ENCODE data around the gene LZTS3.

DNA sequence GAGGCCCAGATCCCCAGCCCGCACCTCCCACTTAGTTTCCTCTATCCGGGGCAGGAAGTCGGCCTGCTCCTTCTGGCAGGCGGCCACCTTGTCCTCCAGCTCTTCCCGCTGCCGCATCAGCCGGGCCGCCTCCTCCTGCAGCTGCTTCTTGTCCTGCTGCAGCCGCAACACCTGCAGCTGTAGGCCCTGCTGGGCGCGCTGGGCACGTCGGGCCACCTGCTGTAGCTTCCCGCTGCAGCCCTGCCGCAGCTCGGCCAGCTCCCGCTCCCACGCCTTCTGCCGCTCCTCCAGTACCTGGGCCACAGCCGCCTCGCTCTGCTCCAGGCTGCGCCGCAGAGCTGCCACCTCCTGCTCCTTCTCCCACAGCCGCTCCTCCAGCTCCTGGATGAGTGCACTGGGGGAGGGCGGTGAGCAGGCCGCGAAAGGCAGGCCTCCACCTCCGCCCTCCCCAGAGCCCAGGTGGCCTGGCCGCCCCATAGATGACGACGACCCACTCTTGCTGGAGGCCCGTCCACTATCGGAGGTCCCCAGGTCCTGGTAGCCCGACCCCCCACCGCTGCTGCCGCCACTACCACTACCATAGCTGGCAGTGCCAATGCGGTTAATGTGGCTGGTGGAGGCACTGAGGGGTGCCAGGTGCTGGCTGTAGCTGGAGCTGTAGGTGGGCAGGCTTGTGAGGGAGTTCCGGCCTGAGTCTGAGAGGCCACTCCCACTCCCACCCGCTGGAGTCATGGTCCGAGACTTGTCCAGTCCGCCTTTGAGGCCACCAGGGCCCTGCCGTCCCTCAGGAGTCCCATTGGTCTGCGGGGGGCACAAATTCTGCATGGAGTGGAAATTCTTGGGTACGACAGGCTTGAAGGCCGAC lies 7.6 kb downstream of the LZTS3 start:
- TF ChIP-seq, protein P1, sequence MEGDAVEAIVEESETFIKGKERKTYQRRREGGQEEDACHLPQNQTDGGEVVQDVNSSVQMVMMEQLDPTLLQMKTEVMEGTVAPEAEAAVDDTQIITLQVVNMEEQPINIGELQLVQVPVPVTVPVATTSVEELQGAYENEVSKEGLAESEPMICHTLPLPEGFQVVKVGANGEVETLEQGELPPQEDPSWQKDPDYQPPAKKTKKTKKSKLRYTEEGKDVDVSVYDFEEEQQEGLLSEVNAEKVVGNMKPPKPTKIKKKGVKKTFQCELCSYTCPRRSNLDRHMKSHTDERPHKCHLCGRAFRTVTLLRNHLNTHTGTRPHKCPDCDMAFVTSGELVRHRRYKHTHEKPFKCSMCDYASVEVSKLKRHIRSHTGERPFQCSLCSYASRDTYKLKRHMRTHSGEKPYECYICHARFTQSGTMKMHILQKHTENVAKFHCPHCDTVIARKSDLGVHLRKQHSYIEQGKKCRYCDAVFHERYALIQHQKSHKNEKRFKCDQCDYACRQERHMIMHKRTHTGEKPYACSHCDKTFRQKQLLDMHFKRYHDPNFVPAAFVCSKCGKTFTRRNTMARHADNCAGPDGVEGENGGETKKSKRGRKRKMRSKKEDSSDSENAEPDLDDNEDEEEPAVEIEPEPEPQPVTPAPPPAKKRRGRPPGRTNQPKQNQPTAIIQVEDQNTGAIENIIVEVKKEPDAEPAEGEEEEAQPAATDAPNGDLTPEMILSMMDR (IDR thresholded peaks at IDR 0.05; ENCODE audit: borderline replicate concordance, extremely low read depth, low read length, poor library complexity, severe bottlenecking) = no peak
- no peak for TF ChIP-seq EZH2 (IDR thresholded peaks at IDR 0.05; ENCODE audit: borderline replicate concordance, low read depth, low read length, severe bottlenecking)
